Natural killer cell (primary cell): ENCODE measurements around the gene CIAO3. TPM values are rescaled to one million over a fixed set of nuclear protein-coding genes. Genes with fewer than 3 reads are reported as not detected.
A peak's percentile ranks its signal among the peaks of the same experiment; 100 is the strongest.

Experiments used
- ATAC-seq, 3 donors: fragments of 150-1000 bp in 2 of 3; fragments of 200-7000 bp in 1 of 3; cut with Tn5 transposase; 1 replicate in 1 of 3; 2 replicates in 2 of 3; pipeline ENCODE4 v1.10.0; 2021; ENCODE audit warnings: mild to moderate bottlenecking in 2 of 3, moderate library complexity in 2 of 3
- DNase-seq, 2 donors: peaks; one replicate each; pipeline versions ENCODE4 v3.0.0 to v3.0.0-alpha.2; 2013 to 2021; ENCODE audit warnings: mixed read lengths in 1 of 2
- H3K27ac ChIP-seq: one replicate; pipeline ENCODE4 v1.5.1; 2013; ENCODE audit warnings: mild to moderate bottlenecking, low read length
- H3K27me3 ChIP-seq: one replicate; pipeline ENCODE4 v1.6.1; 2013; ENCODE audit warnings: low read length; ENCODE audit not compliant: control insufficient read depth, insufficient read depth
- H3K36me3 ChIP-seq: one replicate; pipeline ENCODE4 v1.6.1; 2013; ENCODE audit warnings: low read length; ENCODE audit not compliant: control insufficient read depth, insufficient read depth
- H3K4me1 ChIP-seq: one replicate; pipeline ENCODE4 v1.6.1; 2013; ENCODE audit warnings: low read length; ENCODE audit not compliant: control insufficient read depth, insufficient read depth
- H3K4me3 ChIP-seq: one replicate; pipeline ENCODE4 v1.5.1; 2013; ENCODE audit warnings: low read length
- H3K9me3 ChIP-seq: one replicate; pipeline ENCODE4 v1.6.1; 2013; ENCODE audit warnings: low read length; ENCODE audit not compliant: control insufficient read depth, insufficient read depth
- H3K27ac Mint-ChIP-seq, 2 donors: one replicate each; pipeline ENCODE4 v1.8.0; 2022; ENCODE audit warnings: mild to moderate bottlenecking in 2 of 2, mixed read lengths in 2 of 2, moderate library complexity in 1 of 2
- H3K27me3 Mint-ChIP-seq, 2 donors: one replicate each; pipeline ENCODE4 v1.8.0; 2022; ENCODE audit warnings: low read depth in 2 of 2, mixed read lengths in 2 of 2
- H3K36me3 Mint-ChIP-seq: one replicate; pipeline ENCODE4 v1.8.0; 2022; ENCODE audit warnings: mixed read lengths
- H3K4me1 Mint-ChIP-seq, 2 donors: one replicate each; pipeline ENCODE4 v1.8.0; 2022; ENCODE audit warnings: mixed read lengths in 2 of 2
- H3K4me3 Mint-ChIP-seq: one replicate; pipeline ENCODE4 v1.8.0; 2022; ENCODE audit warnings: mild to moderate bottlenecking, moderate library complexity, mixed read lengths
- H3K9me3 Mint-ChIP-seq, 2 donors: one replicate each; pipeline ENCODE4 v1.8.0; 2022; ENCODE audit warnings: mixed read lengths in 2 of 2
- WGBS: methylation state at CpG from one replicate; pipeline ENCODE4 v1.1.7; 2013; ENCODE audit warnings: missing lambda C conversion rate; ENCODE audit not compliant: insufficient coverage; 5-methylcytosine and 5-hydroxymethylcytosine counted together
- intact Hi-C: fragments of 100-400 bp; cut with micrococcal nuclease; formaldehyde crosslinking; loops from one replicate; pipeline ENCODE4 v1.14.2; 2022
- total RNA-seq, 4 donors: library from RNA; stranded (reverse); fragments of 120-200 nt in 1 of 4; gene quantifications; one replicate each; pipeline versions ENCODE4 v1.2.3 to v1.2.4, GENCODE V29; 2013 to 2022
- TF ChIP-seq, protein P1 (sequence below): fragments of 200-600 bp; IDR thresholded peaks from one replicate; pipeline ENCODE4 v1.8.0; 2022; ENCODE audit warnings: antibody characterized with exemption

CIAO3 gene
- total RNA-seq, 3 donors from 2014 or later (not counting 1 experiment from before 2014, with no cell fraction given): 36.9 to 39.8 (median 37.5) TPM

DNA sequence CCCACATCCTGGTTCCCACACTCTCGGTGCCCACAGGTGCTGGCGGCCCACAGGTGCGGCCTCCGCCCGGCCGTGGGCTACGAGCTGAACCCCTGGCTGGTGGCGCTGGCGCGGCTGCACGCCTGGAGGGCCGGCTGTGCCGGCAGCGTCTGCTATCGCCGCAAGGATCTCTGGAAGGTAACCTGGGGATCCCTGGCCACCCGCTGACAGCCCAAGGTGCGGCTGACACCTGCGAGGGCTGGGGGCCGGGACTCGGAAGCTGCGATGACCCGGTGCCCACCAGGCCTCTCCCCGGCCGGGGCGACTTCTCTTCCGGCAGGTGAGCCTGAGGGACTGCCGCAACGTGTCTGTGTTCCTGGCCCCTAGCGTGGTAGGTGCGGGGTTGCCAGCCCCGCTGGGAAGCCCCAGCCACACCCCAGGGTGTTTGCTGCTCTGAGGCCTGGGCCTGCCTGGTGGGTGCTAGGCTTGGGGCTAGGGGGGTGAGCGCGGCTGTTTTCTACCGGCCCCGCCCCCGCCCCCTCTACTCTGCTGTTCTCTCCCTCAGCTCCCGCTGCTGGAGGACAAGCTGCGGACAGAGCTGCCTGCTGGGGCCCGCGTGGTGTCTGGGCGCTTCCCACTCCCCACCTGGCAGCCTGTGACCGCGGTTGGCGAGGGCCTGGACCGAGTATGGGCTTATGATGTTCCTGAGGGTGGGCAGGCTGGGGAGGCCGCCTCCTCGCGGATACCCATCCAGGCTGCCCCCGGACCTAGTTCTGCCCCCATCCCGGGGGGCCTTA is 18.8 kb downstream of the CIAO3 start:
- peak overlapping the region; percentile 82 for H3K4me3 Mint-ChIP-seq
- H3K4me3 ChIP-seq: peak overlapping the region; percentile 14
- intact Hi-C loops: no loop called here

DNA sequence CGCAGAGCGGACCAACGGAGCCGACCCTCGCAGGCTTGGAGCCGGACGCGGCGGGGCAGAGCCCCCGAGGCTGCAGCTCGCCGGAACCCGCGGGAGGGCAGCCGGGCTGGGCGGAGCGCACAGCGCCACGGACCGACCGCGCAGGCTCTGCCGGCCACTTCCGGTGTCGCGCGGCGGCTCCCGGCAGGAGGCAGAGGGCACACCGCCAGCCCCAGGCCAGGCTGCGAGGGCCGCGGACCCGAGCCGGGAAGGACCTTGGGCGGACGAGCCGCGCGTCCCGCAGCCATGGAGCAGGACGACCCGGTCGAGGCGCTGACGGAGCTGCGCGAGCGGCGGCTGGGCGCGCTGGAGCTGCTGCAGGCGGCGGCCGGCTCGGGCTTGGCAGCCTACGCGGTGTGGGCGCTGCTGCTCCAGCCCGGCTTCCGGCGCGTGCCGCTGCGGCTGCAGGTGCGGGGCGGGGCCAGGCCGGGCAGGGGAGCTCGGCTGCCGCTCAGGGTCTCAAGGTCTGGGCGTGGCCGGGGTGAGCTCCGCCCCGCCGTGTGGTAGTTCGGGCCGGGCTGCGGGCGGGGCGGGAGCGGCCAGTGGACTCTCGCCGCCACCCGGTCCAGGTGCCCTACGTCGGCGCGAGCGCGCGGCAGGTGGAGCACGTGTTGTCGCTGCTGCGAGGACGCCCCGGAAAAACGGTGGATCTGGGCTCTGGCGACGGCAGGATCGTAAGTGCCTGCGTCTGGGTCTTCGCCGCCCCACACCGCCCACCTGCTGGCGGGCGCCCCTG is 19.6 kb downstream of the CIAO3 start, which contains the start of gene ANTKMT:
Gene ANTKMT (plus strand): TSS at position 157 of the 775 bp plus-strand sequence. CDS start 129 bp downstream, at position 286.
- intact Hi-C loops: no loop called here
- Histone ChIP-seq H3K9me3 (no peaks in the 10 kb centered on the region), H3K27me3 (peaks cover 6% of the 10 kb centered on the region), H3K4me1 (peaks cover 45% of the 10 kb centered on the region), H3K4me3 (peak within 1 kb of the TSS; percentile 69), H3K27ac (peak within 1 kb of the TSS; percentile 65), H3K36me3 (no peaks in the 10 kb centered on the region)
- H3K27me3 Mint-ChIP-seq: no peaks in the 10 kb centered on the region
- H3K27ac Mint-ChIP-seq: peak within 1 kb of the TSS; percentile 69 to 80
- peaks cover 0 to 24% of the 10 kb centered on the region in 2 donors for H3K4me1 Mint-ChIP-seq
- 3% methylated on average over 106 of the region's 106 CpGs for WGBS
- TF ChIP-seq, protein P1, sequence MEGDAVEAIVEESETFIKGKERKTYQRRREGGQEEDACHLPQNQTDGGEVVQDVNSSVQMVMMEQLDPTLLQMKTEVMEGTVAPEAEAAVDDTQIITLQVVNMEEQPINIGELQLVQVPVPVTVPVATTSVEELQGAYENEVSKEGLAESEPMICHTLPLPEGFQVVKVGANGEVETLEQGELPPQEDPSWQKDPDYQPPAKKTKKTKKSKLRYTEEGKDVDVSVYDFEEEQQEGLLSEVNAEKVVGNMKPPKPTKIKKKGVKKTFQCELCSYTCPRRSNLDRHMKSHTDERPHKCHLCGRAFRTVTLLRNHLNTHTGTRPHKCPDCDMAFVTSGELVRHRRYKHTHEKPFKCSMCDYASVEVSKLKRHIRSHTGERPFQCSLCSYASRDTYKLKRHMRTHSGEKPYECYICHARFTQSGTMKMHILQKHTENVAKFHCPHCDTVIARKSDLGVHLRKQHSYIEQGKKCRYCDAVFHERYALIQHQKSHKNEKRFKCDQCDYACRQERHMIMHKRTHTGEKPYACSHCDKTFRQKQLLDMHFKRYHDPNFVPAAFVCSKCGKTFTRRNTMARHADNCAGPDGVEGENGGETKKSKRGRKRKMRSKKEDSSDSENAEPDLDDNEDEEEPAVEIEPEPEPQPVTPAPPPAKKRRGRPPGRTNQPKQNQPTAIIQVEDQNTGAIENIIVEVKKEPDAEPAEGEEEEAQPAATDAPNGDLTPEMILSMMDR: no peak
- H3K4me3 Mint-ChIP-seq: peak within 1 kb of the TSS; percentile 87
- H3K36me3 Mint-ChIP-seq: no peaks in the 10 kb centered on the region
- H3K9me3 Mint-ChIP-seq: no peaks in the 10 kb centered on the region
- ATAC-seq (peak; percentile 79 to 82 (median 80)), DNase-seq (peak; percentile 76 to 86)

More for the DNA sequence above, 18.8 kb downstream of the CIAO3 start:
- Histone ChIP-seq H3K27me3 (no peaks in the 10 kb centered on the region), H3K9me3 (no peaks in the 10 kb centered on the region), H3K36me3 (no peaks in the 10 kb centered on the region), H3K4me1 (peaks cover 47% of the 10 kb centered on the region), H3K27ac (peak overlapping the region; percentile 36)
- H3K9me3 Mint-ChIP-seq: no peaks in the 10 kb centered on the region
- peak in 1 of 2 donors; percentile 71 for DNase-seq
- WGBS: 66% methylated on average over 51 of the region's 51 CpGs
- H3K36me3 Mint-ChIP-seq: no peaks in the 10 kb centered on the region
- H3K4me1 Mint-ChIP-seq: peaks cover 0 to 23% of the 10 kb centered on the region in 2 donors
- TF ChIP-seq, protein P1: no peak
- peak overlapping the region; percentile 34 to 44 for H3K27ac Mint-ChIP-seq
- no peaks in the 10 kb centered on the region for H3K27me3 Mint-ChIP-seq
- ATAC-seq: no peak

DNA sequence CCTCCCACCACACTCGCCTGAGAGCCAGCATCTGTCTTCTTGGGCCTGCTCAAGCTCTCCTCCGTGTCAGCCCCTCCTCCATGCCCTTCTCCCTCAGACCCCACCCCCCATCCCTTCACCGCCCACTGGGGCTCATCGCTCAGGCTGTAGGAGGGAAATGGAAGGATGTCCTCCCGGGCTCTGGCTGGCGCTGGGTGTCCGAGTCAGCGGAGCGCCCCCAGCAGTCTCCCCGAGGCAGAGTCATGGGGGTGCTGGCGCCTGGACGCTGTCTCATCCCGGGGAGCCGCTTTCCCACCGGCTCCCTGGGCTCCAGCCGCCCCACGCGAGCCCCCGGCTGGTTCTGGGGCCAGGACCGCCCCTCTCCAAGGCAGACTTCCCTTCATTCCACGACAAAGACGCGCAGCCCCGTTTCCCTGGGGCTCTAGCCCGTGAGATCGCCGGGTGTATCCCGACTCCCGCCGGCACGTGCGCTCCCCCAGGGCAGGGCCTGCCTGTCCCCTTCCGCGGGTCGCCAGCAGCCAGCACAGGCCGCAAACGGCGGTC is 20.3 kb downstream of the CIAO3 start:
- H3K27ac ChIP-seq: peak overlapping the region; percentile 65
- no peaks in the 10 kb centered on the region for H3K9me3 ChIP-seq
- peak overlapping the region; percentile 69 to 80 for H3K27ac Mint-ChIP-seq
- peak in 1 of 2 donors; percentile 73 for DNase-seq
- H3K4me1 ChIP-seq: peaks cover 44% of the 10 kb centered on the region
- TF ChIP-seq, protein P1: no peak
- peak; percentile 23 to 40 (median 29) for ATAC-seq
- H3K9me3 Mint-ChIP-seq: no peaks in the 10 kb centered on the region
- peaks cover 10% of the 10 kb centered on the region for H3K27me3 ChIP-seq
- peak overlapping the region; percentile 87 for H3K4me3 Mint-ChIP-seq
- WGBS: 0% methylated on average over 37 of the region's 38 CpGs
- peaks cover 0 to 28% of the 10 kb centered on the region in 2 donors for H3K4me1 Mint-ChIP-seq
- no peaks in the 10 kb centered on the region for H3K27me3 Mint-ChIP-seq
- peak overlapping the region; percentile 69 for H3K4me3 ChIP-seq
- intact Hi-C loops: no loop called here
- H3K36me3 ChIP-seq: no peaks in the 10 kb centered on the region
- no peaks in the 10 kb centered on the region for H3K36me3 Mint-ChIP-seq
